Thoracic aorta (tissue), 2 donors: ENCODE measurements around the gene TMEM158. TPM values are rescaled to one million over a fixed set of nuclear protein-coding genes. Genes with fewer than 3 reads are reported as not detected.

Experiments
- ATAC-seq: fragments of 150-250 bp; one replicate; pipeline ENCODE4 v1.8.0; 2017; ENCODE audit warnings: low read depth; ENCODE audit not compliant: insufficient number of reproducible peaks, low FRiP score
- DNase-seq: peaks from one replicate; pipeline ENCODE4 v3.0.0-alpha.2; 2020; ENCODE audit warnings: low spot score
- H3K27ac ChIP-seq, 2 donors: fragments of 200-600 bp; sonication (generic); 1 replicate in 1 of 2; 2 replicates in 1 of 2; pipeline ENCODE4 v1.5.1; 2016; ENCODE audit warnings: mild to moderate bottlenecking in 2 of 2, moderate library complexity in 2 of 2
- H3K27me3 ChIP-seq: fragments of 200-600 bp; sonication (generic); replicated peaks from 2 replicates; pipeline ENCODE4 v1.6.0; 2016; ENCODE audit warnings: mild to moderate bottlenecking; ENCODE audit not compliant: insufficient read depth
- H3K36me3 ChIP-seq: fragments of 200-600 bp; sonication (generic); one replicate; pipeline ENCODE4 v1.5.1; 2016
- H3K4me1 ChIP-seq, 2 donors: fragments of 200-600 bp; sonication (generic); 1 replicate in 1 of 2; 2 replicates in 1 of 2; pipeline versions ENCODE4 v1.5.1 to v1.6.0; 2016; ENCODE audit warnings: low read depth in 2 of 2, mild to moderate bottlenecking in 1 of 2; ENCODE audit not compliant: control insufficient read depth in 1 of 2
- H3K4me3 ChIP-seq: fragments of 200-600 bp; sonication (generic); 2 replicates; pipeline ENCODE4 v1.5.1; 2016; ENCODE audit warnings: mild to moderate bottlenecking
- H3K9me3 ChIP-seq: fragments of 200-600 bp; sonication (generic); 2 replicates; pipeline ENCODE4 v1.5.1; 2016
- total RNA-seq, 2 donors: library from RNA; depleted of rRNA; stranded (reverse); fragments of >200 nt; gene quantifications; one replicate each; pipeline versions ENCODE4 v1.1.0 to v1.2.3, GENCODE V29; 2016
- TF ChIP-seq, protein P1 (sequence below): fragments of 200-600 bp; sonication (generic); IDR thresholded peaks from one replicate; pipeline ENCODE4 v1.5.1; 2019; ENCODE audit warnings: antibody characterized with exemption

The TMEM158 gene
- total RNA-seq, result 1 to 10 TPM in 1 of 2 donors, under 1 TPM in 1; 0.41 to 2.2 TPM

GRCh38 chr3:45226206-45226915 lies at the start of gene TMEM158:
TMEM158 (minus strand) TSS chr3:45226287; CDS start chr3:45226027, 260 bp downstream.
- no peaks in the 10 kb centered on the region for H3K36me3 ChIP-seq
- no peaks in the 10 kb centered on the region for H3K9me3 ChIP-seq
- peaks cover 9 to 20% of the 10 kb centered on the region in 2 donors for H3K4me1 ChIP-seq
- DNase-seq, result peak; percentile 41
- peak within 1 kb of the TSS; percentile 80 for H3K4me3 ChIP-seq
- peaks cover 6% of the 10 kb centered on the region for H3K27me3 ChIP-seq
- no peak for ATAC-seq
- TF ChIP-seq, protein P1, sequence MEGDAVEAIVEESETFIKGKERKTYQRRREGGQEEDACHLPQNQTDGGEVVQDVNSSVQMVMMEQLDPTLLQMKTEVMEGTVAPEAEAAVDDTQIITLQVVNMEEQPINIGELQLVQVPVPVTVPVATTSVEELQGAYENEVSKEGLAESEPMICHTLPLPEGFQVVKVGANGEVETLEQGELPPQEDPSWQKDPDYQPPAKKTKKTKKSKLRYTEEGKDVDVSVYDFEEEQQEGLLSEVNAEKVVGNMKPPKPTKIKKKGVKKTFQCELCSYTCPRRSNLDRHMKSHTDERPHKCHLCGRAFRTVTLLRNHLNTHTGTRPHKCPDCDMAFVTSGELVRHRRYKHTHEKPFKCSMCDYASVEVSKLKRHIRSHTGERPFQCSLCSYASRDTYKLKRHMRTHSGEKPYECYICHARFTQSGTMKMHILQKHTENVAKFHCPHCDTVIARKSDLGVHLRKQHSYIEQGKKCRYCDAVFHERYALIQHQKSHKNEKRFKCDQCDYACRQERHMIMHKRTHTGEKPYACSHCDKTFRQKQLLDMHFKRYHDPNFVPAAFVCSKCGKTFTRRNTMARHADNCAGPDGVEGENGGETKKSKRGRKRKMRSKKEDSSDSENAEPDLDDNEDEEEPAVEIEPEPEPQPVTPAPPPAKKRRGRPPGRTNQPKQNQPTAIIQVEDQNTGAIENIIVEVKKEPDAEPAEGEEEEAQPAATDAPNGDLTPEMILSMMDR, result no peak
- H3K27ac ChIP-seq, result no peak within 1 kb of the TSS

GRCh38 chr3:45275006-45275704 lies 49.1 kb upstream of the TMEM158 start:
- H3K36me3 ChIP-seq, result no peaks in the 10 kb centered on the region
- H3K9me3 ChIP-seq, result peaks cover 10% of the 10 kb centered on the region
- H3K4me1 ChIP-seq, result no peaks in the 10 kb centered on the region
- no peak for ATAC-seq
- DNase-seq, result no peak
- H3K27ac ChIP-seq, result no peak overlapping the region
- H3K27me3 ChIP-seq, result no peaks in the 10 kb centered on the region
- no peak overlapping the region for H3K4me3 ChIP-seq
- TF ChIP-seq, protein P1, result no peak

DNA sequence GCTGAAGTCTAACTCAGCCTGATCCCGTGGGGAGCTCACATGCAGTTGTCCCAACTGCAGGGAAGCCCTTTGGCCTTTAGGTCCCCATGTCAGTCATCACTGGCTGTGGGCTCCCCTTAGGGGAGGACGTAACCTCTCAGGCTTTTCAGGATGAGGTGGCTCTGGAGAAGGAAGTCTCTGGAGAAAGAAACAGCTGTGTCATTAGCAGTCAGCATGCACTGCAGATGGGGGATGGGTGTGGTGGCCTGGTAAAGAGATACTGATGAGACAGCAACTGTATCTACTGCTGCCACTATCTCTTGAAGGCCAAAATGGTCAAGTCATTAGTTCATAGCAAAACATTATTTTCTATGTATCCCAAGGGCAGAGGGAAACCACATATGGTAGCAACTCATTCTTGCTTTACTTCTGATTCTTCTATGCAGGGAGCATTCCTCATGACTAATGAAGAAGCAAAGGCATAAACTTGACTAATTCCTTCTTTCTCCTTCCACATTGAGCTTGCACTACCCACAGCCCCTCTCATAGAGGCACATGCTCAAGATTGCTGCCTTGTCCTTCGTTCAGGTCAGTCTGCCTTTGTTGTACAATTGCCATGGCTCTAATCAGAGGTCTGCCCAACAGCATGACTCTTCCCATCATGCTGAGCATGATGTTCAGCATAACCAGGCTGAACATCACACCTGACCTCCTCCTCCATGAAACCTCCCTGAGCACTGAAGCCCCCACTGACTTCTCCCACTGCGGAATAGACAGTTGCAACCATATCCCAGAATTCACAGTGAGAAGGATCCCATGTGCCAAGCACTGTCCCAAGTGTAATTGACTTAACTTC lies 47.8 kb upstream of the TMEM158 start:
- Histone ChIP-seq H3K36me3 (no peaks in the 10 kb centered on the region), H3K9me3 (peaks cover 10% of the 10 kb centered on the region), H3K27me3 (no peaks in the 10 kb centered on the region), H3K27ac (no peak overlapping the region), H3K4me1 (no peaks in the 10 kb centered on the region), H3K4me3 (no peak overlapping the region)
- TF ChIP-seq, protein P1, result no peak
- DNase-seq (no peak), ATAC-seq (no peak)

DNA sequence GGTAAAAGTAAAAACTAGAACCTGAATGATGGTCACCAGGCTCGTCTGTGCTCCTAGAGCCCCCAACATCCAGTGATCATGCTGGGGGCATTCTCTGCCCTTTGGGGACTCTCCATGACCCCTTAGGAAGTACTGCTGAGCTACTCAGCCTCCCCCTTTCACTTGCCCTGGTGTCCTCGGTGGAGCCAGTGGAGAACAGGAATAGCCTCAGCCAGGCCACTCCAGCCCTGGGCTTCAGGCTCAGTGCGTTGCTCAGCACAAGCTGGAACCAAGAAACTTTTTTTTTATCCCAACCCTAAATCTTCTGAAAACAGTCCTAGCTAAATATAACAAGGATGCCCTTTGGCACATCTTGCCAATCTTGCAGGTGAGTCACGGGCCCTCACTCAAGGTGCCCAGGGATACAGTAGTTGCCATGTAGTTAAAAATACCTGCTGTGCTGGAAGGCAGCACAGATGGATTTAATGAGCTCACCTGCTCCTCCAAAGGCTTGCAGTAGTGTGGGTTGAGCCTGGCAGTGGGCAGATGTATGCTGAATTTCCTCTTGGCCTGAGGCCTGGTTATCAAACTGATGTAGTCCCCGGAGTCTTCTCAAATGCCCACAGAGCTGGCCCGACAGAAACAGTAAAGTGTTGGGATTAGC lies 46.9 kb upstream of the TMEM158 start:
- no peak overlapping the region for H3K4me3 ChIP-seq
- no peaks in the 10 kb centered on the region for H3K27me3 ChIP-seq
- TF ChIP-seq, protein P1, result no peak
- no peaks in the 10 kb centered on the region for H3K36me3 ChIP-seq
- H3K27ac ChIP-seq, result no peak overlapping the region
- no peaks in the 10 kb centered on the region for H3K4me1 ChIP-seq
- ATAC-seq (no peak), DNase-seq (no peak)
- peaks cover 10% of the 10 kb centered on the region for H3K9me3 ChIP-seq
